ENCODE data around the gene TMEM86B. TPM values are rescaled to one million over a fixed set of nuclear protein-coding genes. Genes with fewer than 3 reads are reported as not detected.

TMEM86B gene
- total RNA-seq, 4 donors from 2014 or later: 0.65 to 3.5 (median 2.5) TPM

DNA sequence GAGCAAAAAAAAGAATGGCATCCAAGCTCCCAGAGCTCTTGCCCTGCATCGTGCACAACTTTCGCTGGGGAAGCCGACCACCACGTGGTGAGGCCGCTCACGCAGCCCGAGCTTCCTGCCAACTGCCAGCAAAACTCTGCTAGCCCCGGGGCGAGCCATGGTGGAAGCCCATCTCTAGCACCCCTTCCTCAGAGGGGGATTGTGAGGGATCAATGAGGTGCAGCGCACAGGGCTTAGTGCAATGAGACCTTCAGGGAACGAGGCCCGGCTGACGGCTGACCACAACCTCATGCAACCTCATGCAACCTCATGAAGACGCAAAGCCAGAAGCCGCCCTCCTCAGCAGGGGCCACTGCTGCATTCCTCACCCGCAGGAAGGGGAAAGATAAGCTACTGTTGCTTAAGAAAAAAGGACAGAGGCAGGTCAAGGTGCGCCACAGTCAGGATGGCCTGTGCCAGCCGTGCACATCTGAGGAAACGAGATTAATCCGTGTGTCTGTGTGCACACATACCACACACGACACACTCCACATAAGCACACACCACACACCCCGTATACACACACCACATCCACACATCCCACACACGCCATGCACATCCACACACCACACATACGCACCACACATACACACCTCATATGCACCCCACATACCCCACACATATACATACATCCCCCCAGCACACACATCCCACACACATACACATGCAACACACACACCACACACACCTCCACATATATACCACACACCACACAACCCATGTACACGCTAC, 41.8 kb upstream of the TMEM86B start:
- ATAC-seq (ENCODE audit: low FRiP score): no peak
- no peak for DNase-seq (ENCODE audit: low spot score)
- no peak for TF ChIP-seq CTCF (IDR thresholded peaks at IDR 0.05)

DNA sequence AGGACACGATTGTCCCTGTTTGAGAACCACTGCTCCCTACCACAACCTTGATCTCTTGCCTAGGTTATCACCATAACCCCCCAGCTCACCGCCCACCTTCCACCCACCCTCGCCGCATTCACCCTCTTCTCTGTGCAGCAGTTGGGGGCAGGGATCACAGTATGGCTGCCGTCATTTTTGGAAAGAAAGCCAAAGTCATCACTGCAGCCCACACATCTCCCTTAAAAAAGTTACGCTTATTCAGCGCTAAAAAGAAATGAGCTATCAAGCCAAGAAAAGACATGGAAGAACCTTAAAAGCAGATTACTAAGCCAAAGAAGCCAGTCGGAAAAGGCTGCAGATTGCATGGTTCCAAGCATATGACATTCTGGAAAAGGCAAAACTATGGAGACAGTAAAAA, 40.7 kb upstream of the TMEM86B start:
- DNase-seq (ENCODE audit: low spot score): no peak
- no peak for ATAC-seq (ENCODE audit: low FRiP score)
- no peak for TF ChIP-seq CTCF (IDR thresholded peaks at IDR 0.05)

GRCh38 chr19:55266840-55267239, 38.3 kb upstream of the TMEM86B start:
- no peak for DNase-seq (ENCODE audit: low spot score)
- no peak for ATAC-seq (ENCODE audit: low FRiP score)
- no peak for TF ChIP-seq CTCF (IDR thresholded peaks at IDR 0.05)

DNA sequence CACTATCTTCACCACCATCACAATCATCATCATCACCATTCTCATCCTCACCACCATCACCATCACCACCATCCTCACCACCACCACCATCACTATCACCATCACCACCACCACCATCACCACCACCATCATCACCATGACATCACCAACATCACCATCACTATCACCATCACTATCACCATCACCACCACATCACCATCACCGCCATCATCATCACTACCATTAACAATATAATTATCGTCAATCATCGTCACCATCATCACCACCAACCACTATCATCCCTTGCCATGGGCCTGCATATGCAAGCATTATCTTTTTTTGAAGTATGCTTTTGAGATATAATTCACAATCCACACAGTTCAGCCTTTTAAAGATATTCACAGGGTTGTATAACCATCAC, 37.8 kb upstream of the TMEM86B start:
- ATAC-seq (ENCODE audit: low FRiP score): no peak
- no peak for TF ChIP-seq CTCF (IDR thresholded peaks at IDR 0.05)
- DNase-seq (ENCODE audit: low spot score): no peak

DNA sequence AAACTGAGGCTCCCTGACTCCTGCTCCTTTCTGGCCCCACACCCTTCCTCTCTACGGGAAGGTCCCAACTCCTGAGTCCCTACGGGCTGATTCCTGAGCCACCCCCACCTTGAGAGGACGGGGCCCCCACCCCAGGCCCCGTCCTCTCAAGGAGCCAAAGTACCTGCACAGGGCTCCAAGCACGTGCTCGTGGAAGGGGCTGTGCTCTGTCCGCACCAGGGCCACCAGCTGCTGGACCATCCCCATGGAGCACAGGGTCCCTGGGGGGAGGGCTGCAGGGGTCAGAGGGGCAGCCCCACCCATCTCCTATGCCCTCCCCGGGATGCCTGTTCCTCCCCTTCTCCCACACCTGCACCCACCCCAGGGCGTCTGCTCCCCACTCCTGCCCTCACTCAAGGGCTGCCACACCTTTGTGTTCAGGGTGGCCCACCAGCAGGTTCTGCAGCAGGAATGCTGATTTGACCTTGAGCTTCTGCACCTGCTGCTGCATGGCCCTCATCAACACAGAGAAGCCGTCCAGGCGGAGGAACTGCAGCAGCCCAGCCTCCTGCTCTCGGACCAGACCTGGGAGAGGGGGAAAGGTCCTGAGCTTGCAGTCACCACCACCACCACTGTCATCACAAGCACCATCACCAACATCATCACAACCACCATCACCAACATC, 37.3 kb upstream of the TMEM86B start:
- no peak for TF ChIP-seq CTCF (IDR thresholded peaks at IDR 0.05)
- ATAC-seq (ENCODE audit: low FRiP score): no peak
- DNase-seq (ENCODE audit: low spot score): no peak

- DNase-seq (ENCODE audit: low spot score): no peak
- TF ChIP-seq CTCF (IDR thresholded peaks at IDR 0.05): no peak
- ATAC-seq (ENCODE audit: low FRiP score): no peak
Measured at GRCh38 chr19:55265173-55265572, 36.6 kb upstream of the TMEM86B start.

DNA sequence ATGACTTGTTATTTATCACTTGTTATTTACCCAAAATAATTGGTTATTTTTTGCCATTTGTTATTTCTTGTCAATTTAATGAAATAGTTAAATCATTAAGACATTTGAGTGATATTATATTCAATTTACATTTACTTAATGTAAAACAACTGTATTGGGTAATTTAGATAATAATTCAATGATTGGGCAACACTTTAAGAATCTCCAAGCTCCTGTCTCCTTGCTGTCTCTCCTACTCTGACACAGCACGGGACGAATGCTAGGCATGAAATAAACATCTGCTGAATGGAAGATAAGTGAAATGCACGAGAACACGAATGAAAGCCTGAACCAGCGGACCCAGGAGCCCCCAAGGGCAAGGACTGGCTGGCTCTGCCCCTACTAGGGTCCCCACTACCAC, 36.0 kb upstream of the TMEM86B start:
- ATAC-seq (ENCODE audit: low FRiP score): no peak
- no peak for DNase-seq (ENCODE audit: low spot score)
- no peak for TF ChIP-seq CTCF (IDR thresholded peaks at IDR 0.05)
